T47D (cell line): ENCODE measurements around the gene ACVR1B.

Source experiments
- DNase-seq, 2 experiments: peaks; one replicate each; pipeline versions ENCODE4 v3.0.0 to v3.0.0-alpha.2; 2011 to 2012; ENCODE audit warnings: low read depth in 1 of 2, low spot score in 1 of 2
- JUND ChIP-seq: IDR thresholded peaks from 2 replicates; pipeline ENCODE4 v1.6.1; 2012; ENCODE audit warnings: low read depth
- in situ Hi-C: cut with HindIII; loops from 2 replicates; pipeline ENCODE4 v1.10.0; 2016; ENCODE audit warnings: low sequenced_read_pairs, low pct_unique_long_range_greater_than_20kb

Gene ACVR1B

GRCh38 chr12:52036587-52037171 lies 85.2 kb downstream of the ACVR1B start:
- in situ Hi-C loops: no loop called here
- DNase-seq: peak; percentile 66 to 83
- TF ChIP-seq JUND: no peak

GRCh38 chr12:52037248-52037861 lies 85.9 kb downstream of the ACVR1B start:
- TF ChIP-seq JUND: no peak
- DNase-seq: peak in 1 of 2 experiments; percentile 49
- in situ Hi-C loops: no loop called here

DNA sequence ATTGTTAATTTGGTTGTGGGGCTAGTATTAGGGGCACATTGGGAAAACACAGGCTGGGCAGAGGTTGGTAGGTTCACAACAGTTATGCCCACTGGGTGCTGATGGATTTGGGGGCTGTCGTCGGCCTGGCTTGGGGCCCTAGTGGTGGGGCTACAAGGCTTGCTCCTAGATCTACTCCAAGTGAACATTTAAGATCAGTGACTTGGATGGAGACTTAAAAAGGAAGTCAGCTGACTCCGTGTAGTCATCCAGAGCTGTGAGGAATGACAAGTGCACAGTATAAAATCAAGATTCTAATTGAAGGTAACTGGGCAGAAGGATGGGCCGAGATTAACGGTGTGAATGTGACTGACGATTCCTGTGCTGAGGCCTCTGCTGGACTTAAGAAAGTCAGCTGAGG lies 86.9 kb downstream of the ACVR1B start:
- DNase-seq: no peak
- in situ Hi-C loops: no loop called here
- no peak for TF ChIP-seq JUND

- TF ChIP-seq JUND: no peak
- no peak for DNase-seq
- in situ Hi-C loops: no loop called here
Observed at GRCh38 chr12:52041035-52041434, 89.5 kb downstream of the ACVR1B start.

- in situ Hi-C loops: no loop called here
- TF ChIP-seq JUND: no peak
- DNase-seq: peak; percentile 50 to 68
Observed at GRCh38 chr12:52041695-52042123, 90.2 kb downstream of the ACVR1B start.

- TF ChIP-seq JUND: no peak
- no peak for DNase-seq
- in situ Hi-C loops: no loop called here
Observed at GRCh38 chr12:52042706-52043385, 91.3 kb downstream of the ACVR1B start.

DNA sequence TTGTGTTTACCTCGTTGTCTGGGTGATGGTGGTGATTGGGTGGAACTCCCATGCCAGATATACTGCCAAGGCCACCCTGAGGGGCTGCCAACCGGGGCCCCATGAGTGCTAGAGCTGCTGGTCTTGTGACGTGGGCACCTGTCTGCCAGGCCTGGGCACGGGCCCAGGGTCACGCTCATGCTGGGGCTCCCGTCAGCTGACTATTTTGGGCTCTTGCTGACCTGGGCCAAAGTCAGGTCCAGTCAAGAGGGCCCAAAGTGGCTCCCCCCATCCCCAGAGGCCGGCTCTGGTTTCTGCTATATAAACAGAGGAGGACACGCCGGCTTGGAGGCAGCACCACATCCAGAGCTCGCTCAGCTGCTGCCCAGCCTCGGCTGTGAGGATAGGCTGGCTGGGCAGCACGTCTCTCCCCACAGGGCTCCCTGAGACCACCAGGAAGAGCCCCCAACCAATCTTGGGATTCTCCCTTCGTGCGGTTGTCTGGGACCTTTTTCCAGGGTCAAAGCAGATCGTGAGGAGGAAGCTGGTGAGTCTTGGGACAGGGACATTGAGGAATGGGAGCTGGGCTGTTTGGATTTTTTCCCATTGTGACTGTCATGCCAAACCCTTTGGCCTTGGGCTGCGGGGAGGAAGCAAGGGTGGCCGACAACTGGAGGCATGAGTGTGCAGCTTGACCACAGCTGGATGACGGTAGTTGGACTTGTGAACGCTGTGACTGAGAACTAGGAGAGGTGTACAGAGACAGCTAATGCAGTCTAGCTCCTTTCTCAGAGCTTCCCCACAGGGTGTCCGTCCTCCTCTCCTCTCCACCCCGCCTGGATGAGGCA lies 92.1 kb downstream of the ACVR1B start:
- in situ Hi-C loops: no loop called here
- TF ChIP-seq JUND: no peak
- no peak for DNase-seq

DNA sequence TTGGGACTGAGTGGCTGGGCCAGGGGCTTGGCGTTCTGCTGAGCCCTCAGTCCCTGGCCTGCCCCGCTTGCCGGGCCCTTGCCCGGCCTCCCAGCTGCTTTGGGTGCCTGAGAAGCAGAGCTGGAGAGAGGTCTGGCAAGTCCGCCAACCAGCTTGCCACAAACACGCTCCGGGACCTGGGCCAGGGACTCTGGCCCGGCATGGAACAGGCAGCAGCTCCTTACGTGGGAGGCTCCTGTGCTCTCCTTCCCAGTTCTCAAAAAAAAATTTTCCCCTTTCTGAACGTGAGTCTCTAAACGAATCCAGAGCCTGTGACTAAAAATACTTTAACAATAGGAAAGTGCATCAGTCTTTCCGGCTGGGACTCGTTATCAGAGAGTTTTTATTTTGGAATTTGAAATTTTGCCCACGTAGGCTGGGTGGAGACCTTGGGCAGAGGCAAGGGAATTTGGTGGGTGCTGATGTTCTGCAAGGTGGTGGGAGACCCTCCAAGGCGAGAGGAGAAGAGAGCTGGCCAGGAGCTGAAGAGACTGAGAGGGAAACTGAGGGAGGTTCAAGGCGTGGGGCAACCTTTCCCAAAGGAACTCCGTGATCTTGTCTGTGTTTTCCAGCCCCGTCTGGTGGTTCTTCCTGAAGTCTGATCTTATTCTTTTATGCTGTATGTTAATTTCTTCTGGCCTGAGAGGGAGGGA lies 92.9 kb downstream of the ACVR1B start:
- no peak for DNase-seq

DNA sequence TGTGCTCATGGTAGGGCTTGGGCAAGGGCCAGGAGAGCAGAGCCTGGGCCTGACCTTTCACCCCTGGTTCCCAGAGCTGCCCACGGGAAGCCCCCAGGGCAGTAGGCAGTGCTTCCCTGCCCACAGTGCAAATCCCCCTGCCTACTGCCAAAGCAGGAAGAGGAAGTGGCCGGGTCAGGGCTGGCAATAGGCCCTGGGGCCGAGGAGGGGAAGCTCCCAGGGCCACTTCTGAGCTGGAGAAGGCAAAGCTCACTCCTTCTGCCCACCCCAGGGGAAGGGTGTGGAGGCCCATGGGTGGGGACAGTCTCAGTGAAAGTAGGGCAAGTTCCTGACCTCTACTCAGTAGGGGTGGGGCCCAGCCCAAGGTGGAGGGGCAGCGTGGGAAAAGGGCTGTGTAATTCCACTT lies 94.3 kb downstream of the ACVR1B start:
- DNase-seq: no peak
- no peak for TF ChIP-seq JUND
- in situ Hi-C loops: no loop called here

More for the DNA sequence above, 92.9 kb downstream of the ACVR1B start:
- TF ChIP-seq JUND: no peak
- in situ Hi-C loops: no loop called here
